K562 (cell line): ENCODE measurements around the gene TTLL10. TPM values are rescaled to one million over a fixed set of nuclear protein-coding genes. Genes with fewer than 3 reads are reported as not detected.
A peak's percentile ranks its signal among the peaks of the same experiment; 100 is the strongest.

Experiments
- ATAC-seq: fragments of 200-7000 bp; cut with Tn5 transposase; 3 replicates; pipeline ENCODE4 v1.9.1; 2020; ENCODE audit warnings: moderate library complexity
- BruUV-seq: library from RNA; stranded (reverse); fragments of 400-500 nt; replicated peaks from 2 replicates; lab custom pipeline; 2021; lab: Mats Ljungman, UMichigan
- CTCF ChIA-PET: fragments of 300-600 bp; formaldehyde crosslinking; extraction: SDS; loops from one replicate; lab custom pipeline; 2021; ENCODE audit warnings: low intra/inter-chr PET ratio; lab: Yijun Ruan, JAX
- POLR2A ChIA-PET: fragments of 300-600, 350-650 bp; sonication (Branson Sonifier 250); formaldehyde crosslinking; extraction: SDS; loops from one replicate; lab custom pipeline; 2021; ENCODE audit warnings: antibody characterized with exemption, inconsistent platforms; lab: Yijun Ruan, JAX
- DNase-seq, 4 experiments: peaks; one replicate each; pipeline versions ENCODE4 v3.0.0 to v3.0.0-alpha.2; 2011 to 2018; ENCODE audit warnings: low spot score in 3 of 4, mixed read lengths in 3 of 4; ENCODE audit errors: extremely low read depth in 1 of 4
- FAIRE-seq: peaks from 2 replicates; lab custom pipeline; 2011; peaks lifted over from hg19 to GRCh38; lab: Jason Lieb, UNC
- H2AFZ ChIP-seq: 2 replicates; pipeline ENCODE4 v1.6.0; 2011; ENCODE audit warnings: low read depth, low read length, control low read depth, inconsistent platforms
- H3K27ac ChIP-seq: fragments of 200-600 bp; 3 replicates; pipeline ENCODE4 v1.8.0; 2011; ENCODE audit warnings: low read depth, mild to moderate bottlenecking, control low read depth, inconsistent platforms, low read length, moderate library complexity, mixed read lengths; ENCODE audit errors: extremely low read depth
- H3K27me3 ChIP-seq, 2 experiments: fragments of 300-600 bp in 1 of 2; 2 replicates in 1 of 2; 3 replicates in 1 of 2; pipeline versions ENCODE4 v1.6.0 to v1.8.0; 2011; ENCODE audit warnings: inconsistent platforms in 2 of 2, low read length in 2 of 2, mild to moderate bottlenecking in 1 of 2, mixed read lengths in 1 of 2, moderate library complexity in 1 of 2; ENCODE audit not compliant: control insufficient read depth in 2 of 2, insufficient read depth in 2 of 2
- H3K36me3 ChIP-seq: fragments of 300-600 bp; 3 replicates; pipeline ENCODE4 v1.8.0; 2011; ENCODE audit warnings: mild to moderate bottlenecking, low read length, inconsistent platforms; ENCODE audit not compliant: control insufficient read depth, insufficient read depth
- H3K4me1 ChIP-seq, 2 experiments: fragments of 200-600 bp in 1 of 2; replicated peaks in 1 of 2; 2 replicates in 1 of 2; 3 replicates in 1 of 2; pipeline versions ENCODE4 v1.5.1 to v1.8.0; 2011; ENCODE audit warnings: inconsistent platforms in 2 of 2, low read length in 2 of 2, mild to moderate bottlenecking in 1 of 2, mixed read lengths in 1 of 2, moderate library complexity in 1 of 2; ENCODE audit not compliant: control insufficient read depth in 2 of 2, insufficient read depth in 2 of 2
- H3K4me2 ChIP-seq: 2 replicates; pipeline ENCODE4 v1.6.1; 2011; ENCODE audit warnings: low read length, control low read depth, inconsistent platforms, mixed read lengths; ENCODE audit not compliant: insufficient read depth
- H3K4me3 ChIP-seq: fragments of 200-600 bp; sonication (generic), shearing (Covaris generic); 2 replicates; pipeline ENCODE4 v1.5.1; 2016; ENCODE audit warnings: control low read depth, inconsistent platforms
- H3K79me2 ChIP-seq: fragments of 200-600 bp; 3 replicates; pipeline ENCODE4 v1.8.0; 2011; ENCODE audit warnings: low read length, inconsistent platforms; ENCODE audit not compliant: control insufficient read depth, insufficient read depth
- H3K9ac ChIP-seq, 2 experiments: 2 replicates each; pipeline versions ENCODE4 v1.6.0 to v1.6.1; 2011; ENCODE audit warnings: low read depth in 2 of 2, low read length in 2 of 2, control low read depth in 1 of 2, inconsistent platforms in 1 of 2, mild to moderate bottlenecking in 1 of 2, mixed read lengths in 1 of 2; ENCODE audit not compliant: insufficient read depth in 1 of 2
- H3K9me1 ChIP-seq: one replicate; pipeline ENCODE4 v1.6.0; 2011; ENCODE audit warnings: inconsistent platforms, mild to moderate bottlenecking, low read length, moderate library complexity; ENCODE audit not compliant: control insufficient read depth, insufficient read depth
- H3K9me3 ChIP-seq: replicated peaks from 2 replicates; pipeline ENCODE4 v1.5.1; 2011; ENCODE audit warnings: low read depth, low read length, inconsistent platforms; ENCODE audit not compliant: control insufficient read depth, insufficient read depth
- H4K20me1 ChIP-seq: replicated peaks from 2 replicates; pipeline ENCODE4 v1.6.1; 2011; ENCODE audit warnings: low read length, inconsistent platforms, mixed read lengths; ENCODE audit not compliant: control insufficient read depth, insufficient read depth
- BHLHE40 ChIP-seq: IDR thresholded peaks from 2 replicates; pipeline ENCODE4 v1.6.1; 2011; ENCODE audit warnings: low read length, improper control_type of control experiment
- CBX8 ChIP-seq: fragments of 200-600 bp; sonication (generic); IDR thresholded peaks from 2 replicates; pipeline ENCODE4 v1.6.1; 2012; ENCODE audit warnings: borderline replicate concordance, mixed run types, low read depth, mild to moderate bottlenecking, moderate library complexity, mixed read lengths, low read length, control low read depth, inconsistent platforms; ENCODE audit not compliant: poor library complexity, severe bottlenecking; ENCODE audit errors: extremely low read depth
- COPS2 ChIP-seq: fragments of 450-650 bp; conservative IDR thresholded peaks from 2 replicates; pipeline ENCODE4 v1.6.1; 2016; ENCODE audit warnings: mild to moderate bottlenecking, moderate library complexity
- CTBP1 ChIP-seq: fragments of 450-650 bp; IDR thresholded peaks from 2 replicates; pipeline ENCODE4 v1.6.1; 2016; ENCODE audit warnings: borderline replicate concordance
- WGBS: fragments of 100-300 bp; shearing (Covaris generic); methylation state at CpG from one replicate; pipeline ENCODE4 v1.1.6; 2016; ENCODE audit warnings: low coverage, mixed read lengths; ENCODE audit not compliant: insufficient coverage; ENCODE audit errors: missing lambda C conversion rate; 5-methylcytosine and 5-hydroxymethylcytosine counted together
- in situ Hi-C: fragments of 300-500 bp; cut with MboI; formaldehyde crosslinking; loops from 4 replicates; pipeline ENCODE4 v1.15.0; 2018; ENCODE audit warnings: inconsistent platforms, mixed read lengths
- intact Hi-C: fragments of 100-400 bp; cut with micrococcal nuclease; formaldehyde crosslinking; loops from 2 replicates; pipeline ENCODE4 v1.14.2; 2022
- polyA plus RNA-seq, 8 experiments: library from polyadenylated mRNA; depleted of rRNA in 4 of 8; stranded (reverse) in 5 of 8; unstranded in 3 of 8; fragments of >200 nt; fragmentation: Nextera tagmentation in 2 of 8; fragmentation: Illumina TruSeq in 1 of 8; extraction: Ambion mirVana in 2 of 8; extraction: Trizol in 1 of 8; gene quantifications; 2 replicates each; pipeline versions ENCODE4 v1.2.1 to v1.2.3, GENCODE V29; 2011 to 2014; ENCODE audit warnings: inconsistent platforms in 1 of 8, missing spikeins in 1 of 8
- total RNA-seq, 7 experiments: library from RNA; depleted of rRNA in 6 of 7; stranded (reverse); fragments of >200 nt in 6 of 7; fragmentation: Illumina TruSeq in 2 of 7; extraction: Trizol in 2 of 7; gene quantifications; 2 replicates each; pipeline versions ENCODE4 v1.2.1 to v1.2.3, GENCODE V29; 2011 to 2021; ENCODE audit warnings: low replicate concordance in 1 of 7
- TF ChIP-seq, protein P1 (sequence below): fragments of 450-650 bp; IDR thresholded peaks from 2 replicates; pipeline ENCODE4 v1.6.1; 2017; ENCODE audit warnings: antibody characterized with exemption, mild to moderate bottlenecking
- TF ChIP-seq, protein P2 (sequence below): sonication (generic); formaldehyde crosslinking; IDR thresholded peaks from 2 replicates; pipeline ENCODE4 v1.8.0; 2022; ENCODE audit warnings: missing genetic modification reagents, mild to moderate bottlenecking, moderate library complexity, borderline replicate concordance
- TF ChIP-seq, protein P3 (sequence below): sonication (generic); formaldehyde crosslinking; IDR thresholded peaks from 2 replicates; pipeline ENCODE4 v1.8.1; 2023; ENCODE audit warnings: mild to moderate bottlenecking, missing genetic modification reagents
- TF ChIP-seq, protein P4 (sequence below), 2 experiments: fragments of 450-650 bp; conservative IDR thresholded peaks; 2 replicates each; pipeline ENCODE4 v1.6.1; 2017; ENCODE audit warnings: mild to moderate bottlenecking in 2 of 2, moderate library complexity in 2 of 2

The TTLL10 gene
- total and polyA plus RNA-seq, 9 of the 15 experiments (the other 6 are each of a cell fraction or from before 2014, with no cell fraction given): not detected

DNA sequence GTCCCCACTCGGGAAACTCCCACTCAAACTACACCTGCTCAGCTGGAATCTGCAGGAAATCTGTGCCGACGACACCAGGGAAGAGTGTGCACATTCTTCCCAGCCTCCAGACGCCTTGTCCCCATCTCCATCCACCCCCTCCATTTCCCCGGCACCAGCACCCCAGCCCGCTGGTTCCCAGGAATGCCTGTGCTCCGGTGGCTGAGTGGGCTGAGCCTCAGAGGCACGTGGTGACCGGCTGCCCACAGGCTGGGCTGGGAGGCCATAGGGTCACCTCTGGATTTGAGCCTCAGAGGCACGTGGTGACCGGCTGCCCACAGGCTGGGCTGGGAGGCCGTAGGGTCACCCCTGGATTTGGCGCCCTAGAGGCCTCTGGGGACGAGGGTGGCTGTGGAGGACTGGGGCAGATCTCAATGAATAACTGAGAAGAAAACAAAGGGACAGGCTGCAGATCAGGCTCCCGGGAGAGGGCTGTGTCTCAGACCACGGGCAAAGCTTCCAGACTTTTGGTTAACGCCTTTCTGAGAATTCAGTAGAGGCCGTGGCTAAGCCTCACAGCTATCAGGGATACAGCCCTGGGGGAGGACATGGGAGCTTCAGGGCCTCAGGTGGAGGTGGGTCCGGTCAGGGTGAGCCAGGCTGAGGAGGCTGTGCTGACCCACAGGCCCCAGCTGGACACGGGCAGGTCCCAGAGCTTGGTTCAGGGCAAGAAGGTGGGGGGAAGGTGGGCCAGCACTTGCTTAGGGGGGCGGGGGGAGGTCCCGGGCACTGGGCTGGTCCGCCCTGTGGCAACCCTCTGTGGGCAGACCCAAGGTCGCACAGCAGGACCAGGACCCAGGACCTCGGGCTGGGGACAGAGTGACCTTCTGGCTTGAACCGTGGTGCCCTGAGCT, 17.3 kb upstream of the TTLL10 start:
- Histone ChIP-seq H3K4me3 (no peak overlapping the region), H2AFZ (peak overlapping the region; percentile 9; the same call in 1 of the 2 replicates), H3K36me3 (no peaks in the 10 kb centered on the region), H3K9ac (peak overlapping the region in 1 of 2 experiments; percentile 89; a peak in 2 of 4 replicates), H3K4me1 (peaks cover 25 to 52% of the 10 kb centered on the region in 2 experiments), H3K9me1 (no peaks in the 10 kb centered on the region), H3K27ac (no peak overlapping the region), H3K4me2 (peak overlapping the region; percentile 12; the same call in 1 of the 2 replicates), H3K27me3 (peaks cover 0 to 4% of the 10 kb centered on the region in 2 experiments; a peak in 2 of 5 replicates), H3K79me2 (no peaks in the 10 kb centered on the region), H3K9me3 (no peaks in the 10 kb centered on the region), H4K20me1 (no peaks in the 10 kb centered on the region)
- intact Hi-C loops: no loop called here
- DNase-seq (peak in 3 of 4 experiments; percentile 40 to 62 (median 53)), ATAC-seq (peak; percentile 2; the same call in 2 of the 3 replicates), FAIRE-seq (peak; percentile 81)
- POLR2A ChIA-PET: interaction anchor here (1.3 kb wide), 1 partner anchor 8 kb away, joined by 7 read pairs; no protein-coding TSS in a partner anchor
- CTCF ChIA-PET: no interaction called here
- 18% methylated on average over 22 of the region's 26 CpGs for WGBS
- in situ Hi-C loops: no loop called here
- no TSS peak for BruUV-seq
- TF ChIP-seq, protein P1, sequence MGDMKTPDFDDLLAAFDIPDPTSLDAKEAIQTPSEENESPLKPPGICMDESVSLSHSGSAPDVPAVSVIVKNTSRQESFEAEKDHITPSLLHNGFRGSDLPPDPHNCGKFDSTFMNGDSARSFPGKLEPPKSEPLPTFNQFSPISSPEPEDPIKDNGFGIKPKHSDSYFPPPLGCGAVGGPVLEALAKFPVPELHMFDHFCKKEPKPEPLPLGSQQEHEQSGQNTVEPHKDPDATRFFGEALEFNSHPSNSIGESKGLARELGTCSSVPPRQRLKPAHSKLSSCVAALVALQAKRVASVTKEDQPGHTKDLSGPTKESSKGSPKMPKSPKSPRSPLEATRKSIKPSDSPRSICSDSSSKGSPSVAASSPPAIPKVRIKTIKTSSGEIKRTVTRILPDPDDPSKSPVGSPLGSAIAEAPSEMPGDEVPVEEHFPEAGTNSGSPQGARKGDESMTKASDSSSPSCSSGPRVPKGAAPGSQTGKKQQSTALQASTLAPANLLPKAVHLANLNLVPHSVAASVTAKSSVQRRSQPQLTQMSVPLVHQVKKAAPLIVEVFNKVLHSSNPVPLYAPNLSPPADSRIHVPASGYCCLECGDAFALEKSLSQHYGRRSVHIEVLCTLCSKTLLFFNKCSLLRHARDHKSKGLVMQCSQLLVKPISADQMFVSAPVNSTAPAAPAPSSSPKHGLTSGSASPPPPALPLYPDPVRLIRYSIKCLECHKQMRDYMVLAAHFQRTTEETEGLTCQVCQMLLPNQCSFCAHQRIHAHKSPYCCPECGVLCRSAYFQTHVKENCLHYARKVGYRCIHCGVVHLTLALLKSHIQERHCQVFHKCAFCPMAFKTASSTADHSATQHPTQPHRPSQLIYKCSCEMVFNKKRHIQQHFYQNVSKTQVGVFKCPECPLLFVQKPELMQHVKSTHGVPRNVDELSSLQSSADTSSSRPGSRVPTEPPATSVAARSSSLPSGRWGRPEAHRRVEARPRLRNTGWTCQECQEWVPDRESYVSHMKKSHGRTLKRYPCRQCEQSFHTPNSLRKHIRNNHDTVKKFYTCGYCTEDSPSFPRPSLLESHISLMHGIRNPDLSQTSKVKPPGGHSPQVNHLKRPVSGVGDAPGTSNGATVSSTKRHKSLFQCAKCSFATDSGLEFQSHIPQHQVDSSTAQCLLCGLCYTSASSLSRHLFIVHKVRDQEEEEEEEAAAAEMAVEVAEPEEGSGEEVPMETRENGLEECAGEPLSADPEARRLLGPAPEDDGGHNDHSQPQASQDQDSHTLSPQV: peak; percentile 45; the same call in 1 of the 2 replicates
- TF ChIP-seq CTBP1 (no peak), BHLHE40 (0 out of 2 replicates have a peak, but pooled peaks have one; percentile 20), CBX8 (no peak), COPS2 (no peak)
- TF ChIP-seq, protein P2, sequence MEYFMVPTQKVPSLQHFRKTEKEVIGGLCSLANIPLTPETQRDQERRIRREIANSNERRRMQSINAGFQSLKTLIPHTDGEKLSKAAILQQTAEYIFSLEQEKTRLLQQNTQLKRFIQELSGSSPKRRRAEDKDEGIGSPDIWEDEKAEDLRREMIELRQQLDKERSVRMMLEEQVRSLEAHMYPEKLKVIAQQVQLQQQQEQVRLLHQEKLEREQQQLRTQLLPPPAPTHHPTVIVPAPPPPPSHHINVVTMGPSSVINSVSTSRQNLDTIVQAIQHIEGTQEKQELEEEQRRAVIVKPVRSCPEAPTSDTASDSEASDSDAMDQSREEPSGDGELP (CRISPR knock-in tag): peak; percentile 32; the same call in 1 of the 2 replicates
- TF ChIP-seq, protein P3, sequence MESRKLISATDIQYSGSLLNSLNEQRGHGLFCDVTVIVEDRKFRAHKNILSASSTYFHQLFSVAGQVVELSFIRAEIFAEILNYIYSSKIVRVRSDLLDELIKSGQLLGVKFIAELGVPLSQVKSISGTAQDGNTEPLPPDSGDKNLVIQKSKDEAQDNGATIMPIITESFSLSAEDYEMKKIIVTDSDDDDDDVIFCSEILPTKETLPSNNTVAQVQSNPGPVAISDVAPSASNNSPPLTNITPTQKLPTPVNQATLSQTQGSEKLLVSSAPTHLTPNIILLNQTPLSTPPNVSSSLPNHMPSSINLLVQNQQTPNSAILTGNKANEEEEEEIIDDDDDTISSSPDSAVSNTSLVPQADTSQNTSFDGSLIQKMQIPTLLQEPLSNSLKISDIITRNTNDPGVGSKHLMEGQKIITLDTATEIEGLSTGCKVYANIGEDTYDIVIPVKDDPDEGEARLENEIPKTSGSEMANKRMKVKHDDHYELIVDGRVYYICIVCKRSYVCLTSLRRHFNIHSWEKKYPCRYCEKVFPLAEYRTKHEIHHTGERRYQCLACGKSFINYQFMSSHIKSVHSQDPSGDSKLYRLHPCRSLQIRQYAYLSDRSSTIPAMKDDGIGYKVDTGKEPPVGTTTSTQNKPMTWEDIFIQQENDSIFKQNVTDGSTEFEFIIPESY (CRISPR knock-in tag): peak; percentile 81
- TF ChIP-seq, protein P4, sequence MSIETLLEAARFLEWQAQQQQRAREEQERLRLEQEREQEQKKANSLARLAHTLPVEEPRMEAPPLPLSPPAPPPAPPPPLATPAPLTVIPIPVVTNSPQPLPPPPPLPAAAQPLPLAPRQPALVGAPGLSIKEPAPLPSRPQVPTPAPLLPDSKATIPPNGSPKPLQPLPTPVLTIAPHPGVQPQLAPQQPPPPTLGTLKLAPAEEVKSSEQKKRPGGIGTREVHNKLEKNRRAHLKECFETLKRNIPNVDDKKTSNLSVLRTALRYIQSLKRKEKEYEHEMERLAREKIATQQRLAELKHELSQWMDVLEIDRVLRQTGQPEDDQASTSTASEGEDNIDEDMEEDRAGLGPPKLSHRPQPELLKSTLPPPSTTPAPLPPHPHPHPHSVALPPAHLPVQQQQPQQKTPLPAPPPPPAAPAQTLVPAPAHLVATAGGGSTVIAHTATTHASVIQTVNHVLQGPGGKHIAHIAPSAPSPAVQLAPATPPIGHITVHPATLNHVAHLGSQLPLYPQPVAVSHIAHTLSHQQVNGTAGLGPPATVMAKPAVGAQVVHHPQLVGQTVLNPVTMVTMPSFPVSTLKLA (conservative IDR thresholded peaks at IDR 0.05): peak in 1 of 2 experiments; percentile 63; a peak in 1 of 4 replicates
